MCF 10A (cell line): Measurements from ENCODE around the gene IL10RB. TPM values are rescaled to one million over a fixed set of nuclear protein-coding genes. Genes with fewer than 3 reads are reported as not detected.
"Not testable (repeated sequence)": the region's sequence is repeated elsewhere in the genome, so short reads cannot be mapped to it uniquely, and the experiment has no call there.

Source experiments
- BruUV-seq: library from RNA; stranded (reverse); fragments of 400-500 nt; replicated peaks from 2 replicates; lab custom pipeline; 2021; lab: Mats Ljungman, UMichigan
- CTCF ChIA-PET: fragments of 300-600 bp; sonication (Branson Sonifier 250); formaldehyde crosslinking; extraction: SDS; loops from one replicate; lab custom pipeline; 2021; ENCODE audit warnings: antibody characterized with exemption, inconsistent platforms; lab: Yijun Ruan, JAX
- POLR2A ChIA-PET: fragments of 300-600, 350-650 bp; sonication (Branson Sonifier 250); formaldehyde crosslinking; extraction: SDS; loops from one replicate; lab custom pipeline; 2020; ENCODE audit warnings: antibody characterized with exemption, inconsistent platforms; lab: Yijun Ruan, JAX
- DNase-seq: peaks from one replicate; pipeline ENCODE4 v3.0.0-alpha.2; 2018; ENCODE audit not compliant: unreplicated experiment
- H3K27ac Mint-ChIP-seq: one replicate; pipeline ENCODE4 v1.8.0; 2022; ENCODE audit warnings: mild to moderate bottlenecking, low read depth, mixed read lengths; ENCODE audit not compliant: unreplicated experiment
- H3K27me3 Mint-ChIP-seq: one replicate; pipeline ENCODE4 v1.8.0; 2022; ENCODE audit warnings: mixed read lengths; ENCODE audit not compliant: insufficient read depth, unreplicated experiment
- H3K36me3 Mint-ChIP-seq: one replicate; pipeline ENCODE4 v1.8.0; 2022; ENCODE audit warnings: mild to moderate bottlenecking, moderate library complexity, mixed read lengths; ENCODE audit not compliant: insufficient read depth, unreplicated experiment
- H3K4me1 Mint-ChIP-seq: one replicate; pipeline ENCODE4 v1.8.0; 2022; ENCODE audit warnings: mixed read lengths; ENCODE audit not compliant: insufficient read depth, unreplicated experiment
- H3K4me3 Mint-ChIP-seq: one replicate; pipeline ENCODE4 v1.8.0; 2022; ENCODE audit warnings: mild to moderate bottlenecking, moderate library complexity, mixed read lengths; ENCODE audit not compliant: unreplicated experiment
- H3K9me3 Mint-ChIP-seq: one replicate; pipeline ENCODE4 v1.8.0; 2022; ENCODE audit warnings: mixed read lengths; ENCODE audit not compliant: unreplicated experiment
- intact Hi-C: fragments of 100-400 bp; cut with micrococcal nuclease; formaldehyde crosslinking; loops from 2 replicates; pipeline ENCODE4 v1.14.1; 2022
- total RNA-seq: library from RNA; stranded (reverse); gene quantifications from 2 replicates; pipeline ENCODE4 v1.2.3, GENCODE V29; 2022
- TF ChIP-seq, protein P1 (sequence below): fragments of 200-600 bp; IDR thresholded peaks from one replicate; pipeline ENCODE4 v1.8.0; 2022; ENCODE audit warnings: antibody characterized with exemption, mild to moderate bottlenecking; ENCODE audit not compliant: unreplicated experiment

Gene IL10RB
- total RNA-seq, 1 experiment from 2014 or later, result 23.2 TPM

GRCh38 chr21:33315946-33316710 lies 50.0 kb downstream of the IL10RB start:
- intact Hi-C loops, result no loop called here
- H3K36me3 Mint-ChIP-seq, result no peaks in the 10 kb centered on the region
- no peak for DNase-seq
- ChIA-PET CTCF (interaction anchor here (0.9 to 1.9 kb wide), 2 partner anchors 45 to 89 kb away, joined by 4 to 6 read pairs; no protein-coding TSS in a partner anchor), POLR2A (interaction anchor here (0.8 to 1.1 kb wide), 2 partner anchors 85 to 1449 kb away, joined by 3 read pairs; no protein-coding TSS in a partner anchor)
- no peaks in the 10 kb centered on the region for H3K9me3 Mint-ChIP-seq
- TF ChIP-seq, protein P1, sequence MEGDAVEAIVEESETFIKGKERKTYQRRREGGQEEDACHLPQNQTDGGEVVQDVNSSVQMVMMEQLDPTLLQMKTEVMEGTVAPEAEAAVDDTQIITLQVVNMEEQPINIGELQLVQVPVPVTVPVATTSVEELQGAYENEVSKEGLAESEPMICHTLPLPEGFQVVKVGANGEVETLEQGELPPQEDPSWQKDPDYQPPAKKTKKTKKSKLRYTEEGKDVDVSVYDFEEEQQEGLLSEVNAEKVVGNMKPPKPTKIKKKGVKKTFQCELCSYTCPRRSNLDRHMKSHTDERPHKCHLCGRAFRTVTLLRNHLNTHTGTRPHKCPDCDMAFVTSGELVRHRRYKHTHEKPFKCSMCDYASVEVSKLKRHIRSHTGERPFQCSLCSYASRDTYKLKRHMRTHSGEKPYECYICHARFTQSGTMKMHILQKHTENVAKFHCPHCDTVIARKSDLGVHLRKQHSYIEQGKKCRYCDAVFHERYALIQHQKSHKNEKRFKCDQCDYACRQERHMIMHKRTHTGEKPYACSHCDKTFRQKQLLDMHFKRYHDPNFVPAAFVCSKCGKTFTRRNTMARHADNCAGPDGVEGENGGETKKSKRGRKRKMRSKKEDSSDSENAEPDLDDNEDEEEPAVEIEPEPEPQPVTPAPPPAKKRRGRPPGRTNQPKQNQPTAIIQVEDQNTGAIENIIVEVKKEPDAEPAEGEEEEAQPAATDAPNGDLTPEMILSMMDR, result no peak
- no peak overlapping the region for H3K27ac Mint-ChIP-seq
- H3K27me3 Mint-ChIP-seq, result peaks cover 13% of the 10 kb centered on the region
- no TSS peak for BruUV-seq
- no peak overlapping the region for H3K4me3 Mint-ChIP-seq
- no peaks in the 10 kb centered on the region for H3K4me1 Mint-ChIP-seq

DNA sequence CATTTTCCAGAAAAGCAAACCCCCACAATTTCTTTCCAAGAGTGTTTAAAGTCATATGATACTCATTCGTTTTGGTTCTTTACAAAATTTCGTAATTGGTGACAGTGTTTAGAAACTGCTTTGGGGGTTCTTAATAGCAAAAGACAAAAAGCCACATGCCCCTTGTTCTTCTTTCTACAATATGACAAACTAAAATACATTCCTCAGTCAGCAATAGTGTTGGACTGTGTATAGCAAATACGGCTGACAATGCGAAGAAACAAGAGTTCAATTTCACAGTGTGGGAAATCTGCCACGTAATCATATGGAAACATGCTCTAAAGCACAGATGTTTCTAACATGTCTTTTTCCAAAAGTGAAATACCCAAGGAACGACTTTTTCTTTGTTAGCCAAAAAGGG lies 51.0 kb downstream of the IL10RB start:
- no peaks in the 10 kb centered on the region for H3K4me1 Mint-ChIP-seq
- intact Hi-C loops, result no loop called here
- POLR2A ChIA-PET, result interaction anchor here (0.8 to 1.1 kb wide), 2 partner anchors 86 to 1448 kb away, joined by 3 read pairs; no protein-coding TSS in a partner anchor
- H3K4me3 Mint-ChIP-seq, result no peak overlapping the region
- H3K36me3 Mint-ChIP-seq, result no peaks in the 10 kb centered on the region
- H3K27me3 Mint-ChIP-seq, result peaks cover 13% of the 10 kb centered on the region
- H3K27ac Mint-ChIP-seq, result no peak overlapping the region
- BruUV-seq, result no TSS peak
- TF ChIP-seq, protein P1, result no peak
- no peak for DNase-seq
- no peaks in the 10 kb centered on the region for H3K9me3 Mint-ChIP-seq
- CTCF ChIA-PET, result interaction anchor here (1.9 kb wide), 1 partner anchor 44 kb away, joined by 4 read pairs; no protein-coding TSS in a partner anchor

- no peak overlapping the region for H3K4me3 Mint-ChIP-seq
- ChIA-PET POLR2A (no interaction called here), CTCF (no interaction called here)
- DNase-seq, result no peak
- TF ChIP-seq, protein P1, result no peak
- no peaks in the 10 kb centered on the region for H3K4me1 Mint-ChIP-seq
- H3K9me3 Mint-ChIP-seq, result no peaks in the 10 kb centered on the region
- H3K27me3 Mint-ChIP-seq, result peaks cover 13% of the 10 kb centered on the region
- intact Hi-C loops, result no loop called here
- H3K27ac Mint-ChIP-seq, result no peak overlapping the region
- H3K36me3 Mint-ChIP-seq, result no peaks in the 10 kb centered on the region
- BruUV-seq, result no TSS peak
Observed at GRCh38 chr21:33317786-33318486, 51.8 kb downstream of the IL10RB start.

GRCh38 chr21:33321005-33321404 lies 54.8 kb downstream of the IL10RB start:
- intact Hi-C loops, result loop anchor here (10.0 kb wide), 1 partner anchor 96 kb away; the partner anchor contains the start of gene IFNAR2
- H3K36me3 Mint-ChIP-seq, DNase-seq, H3K9me3 Mint-ChIP-seq, H3K27ac Mint-ChIP-seq, CTCF ChIA-PET, BruUV-seq, H3K27me3 Mint-ChIP-seq, H3K4me1 Mint-ChIP-seq, H3K4me3 Mint-ChIP-seq: not testable (repeated sequence)
- POLR2A ChIA-PET, result interaction anchor here (2.0 kb wide), 1 partner anchor 22 kb away, joined by 5 read pairs; no protein-coding TSS in a partner anchor

DNA sequence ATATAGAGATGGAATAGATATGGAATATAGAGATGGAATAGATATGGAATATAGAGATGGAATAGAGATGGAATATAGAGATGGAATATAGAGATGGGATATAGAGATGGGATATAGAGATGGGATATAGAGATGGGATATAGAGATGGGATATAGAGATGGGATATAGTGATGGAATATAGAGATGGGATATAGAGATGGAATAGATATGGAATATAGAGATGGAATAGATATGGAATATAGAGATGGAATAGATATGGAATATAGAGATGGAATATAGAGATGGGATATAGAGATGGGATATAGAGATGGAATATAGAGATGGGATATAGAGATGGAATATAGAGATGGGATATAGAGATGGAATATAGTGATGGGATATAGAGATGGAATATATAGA lies 57.4 kb downstream of the IL10RB start:
- H3K36me3 Mint-ChIP-seq, BruUV-seq, H3K27ac Mint-ChIP-seq, DNase-seq, CTCF ChIA-PET, H3K4me3 Mint-ChIP-seq, POLR2A ChIA-PET, H3K4me1 Mint-ChIP-seq, H3K9me3 Mint-ChIP-seq, H3K27me3 Mint-ChIP-seq: not testable (repeated sequence)
- intact Hi-C loops, result loop anchor here (2.0 to 10.0 kb wide), 3 partner anchors 37 to 99 kb away; partner anchors contain the start of gene IFNAR2
